Activated CD4-positive, alpha-beta memory T cell treated with anti-CD3 and anti-CD28 coated beads for 36 hours (primary cell): Measurements from ENCODE around the gene OTX1. TPM values are rescaled to one million over a fixed set of nuclear protein-coding genes. Genes with fewer than 3 reads are reported as not detected.

Experiments
- CTCF ChIA-PET: fragments of 350-600 bp; sonication (Branson Sonifier 250); formaldehyde crosslinking; loops from one replicate; lab custom pipeline; 2021; ENCODE audit warnings: antibody characterized with exemption, inconsistent platforms; lab: Charles Lee
- POLR2A ChIA-PET: fragments of 350-600 bp; sonication (Branson Sonifier 250); formaldehyde crosslinking; loops from one replicate; lab custom pipeline; 2021; ENCODE audit warnings: antibody characterized with exemption; lab: Charles Lee
- DNase-seq: peaks from one replicate; pipeline ENCODE4 v3.0.0-alpha.2; 2020
- H3K27ac Mint-ChIP-seq: one replicate; pipeline ENCODE4 v1.8.0; 2021; ENCODE audit warnings: mixed read lengths
- H3K27me3 Mint-ChIP-seq: one replicate; pipeline ENCODE4 v1.8.0; 2021; ENCODE audit warnings: mixed read lengths
- H3K36me3 Mint-ChIP-seq: one replicate; pipeline ENCODE4 v1.8.0; 2021; ENCODE audit warnings: mixed read lengths
- H3K4me1 Mint-ChIP-seq: one replicate; pipeline ENCODE4 v1.8.0; 2021; ENCODE audit warnings: low read depth, mixed read lengths
- H3K4me3 Mint-ChIP-seq: one replicate; pipeline ENCODE4 v1.8.0; 2021; ENCODE audit warnings: mild to moderate bottlenecking, mixed read lengths
- H3K9me3 Mint-ChIP-seq: one replicate; pipeline ENCODE4 v1.8.0; 2021; ENCODE audit warnings: mixed read lengths
- intact Hi-C: fragments of 100-400 bp; cut with micrococcal nuclease; formaldehyde crosslinking; loops from one replicate; pipeline ENCODE4 v1.15.1; 2023
- total RNA-seq, 2 experiments: library from RNA; stranded (reverse); gene quantifications; one replicate each; pipeline ENCODE4 v1.2.3, GENCODE V29; 2021

The OTX1 gene
- total RNA-seq, 2 experiments from 2014 or later: not detected

- ChIA-PET POLR2A (no interaction called here), CTCF (no interaction called here)
- H3K27ac Mint-ChIP-seq: no peak overlapping the region
- peaks cover 31% of the 10 kb centered on the region for H3K9me3 Mint-ChIP-seq
- no peaks in the 10 kb centered on the region for H3K36me3 Mint-ChIP-seq
- H3K27me3 Mint-ChIP-seq: peaks cover 1% of the 10 kb centered on the region
- intact Hi-C loops: no loop called here
- no peak overlapping the region for H3K4me3 Mint-ChIP-seq
- DNase-seq: no peak
- no peaks in the 10 kb centered on the region for H3K4me1 Mint-ChIP-seq
Measured at GRCh38 chr2:63101954-63102353, 51.3 kb downstream of the OTX1 start.

- CTCF ChIA-PET: no interaction called here
- POLR2A ChIA-PET: no interaction called here
- Mint-ChIP-seq H3K4me1 (no peaks in the 10 kb centered on the region), H3K9me3 (peaks cover 36% of the 10 kb centered on the region), H3K27me3 (peaks cover 1% of the 10 kb centered on the region), H3K36me3 (no peaks in the 10 kb centered on the region), H3K27ac (no peak overlapping the region), H3K4me3 (no peak overlapping the region)
- intact Hi-C loops: no loop called here
- DNase-seq: no peak
Measured at GRCh38 chr2:63104482-63104881, 53.9 kb downstream of the OTX1 start.
